NT2/D1 (cell line): ENCODE data around the gene EPHB2.

Source experiments
- SUZ12 ChIP-seq: IDR thresholded peaks from 2 replicates; pipeline ENCODE4 v1.6.1; 2011; ENCODE audit not compliant: insufficient read length, insufficient read depth; ENCODE audit errors: extremely low read depth
- YY1 ChIP-seq: IDR thresholded peaks from 2 replicates; pipeline ENCODE4 v1.6.1; 2011; ENCODE audit not compliant: insufficient read length, insufficient read depth
- ZNF274 ChIP-seq: IDR thresholded peaks from 2 replicates; pipeline ENCODE4 v1.6.1; 2011; ENCODE audit warnings: mild to moderate bottlenecking, low read depth, low read length

GRCh38 chr1:22918644-22919043, 208.0 kb downstream of the EPHB2 start:
- TF ChIP-seq YY1 (no peak), ZNF274 (no peak), SUZ12 (no peak)
